DOHH2 (cell line): ENCODE results near the gene LARGE1.

Source experiments
- EZH2phosphoT487 ChIP-seq: fragments of 200-600 bp; sonication (generic); IDR thresholded peaks from 2 replicates; pipeline ENCODE4 v1.6.1; 2017; ENCODE audit warnings: borderline replicate concordance, mild to moderate bottlenecking, antibody characterized with exemption, low read length, moderate library complexity, mixed read lengths
- TF ChIP-seq, protein P1 (sequence below): fragments of 200-600 bp; sonication (generic); IDR thresholded peaks from one replicate; pipeline ENCODE4 v1.5.1; 2014; ENCODE audit warnings: antibody characterized with exemption, mild to moderate bottlenecking, low read depth, low read length; ENCODE audit not compliant: poor library complexity, severe bottlenecking

DNA sequence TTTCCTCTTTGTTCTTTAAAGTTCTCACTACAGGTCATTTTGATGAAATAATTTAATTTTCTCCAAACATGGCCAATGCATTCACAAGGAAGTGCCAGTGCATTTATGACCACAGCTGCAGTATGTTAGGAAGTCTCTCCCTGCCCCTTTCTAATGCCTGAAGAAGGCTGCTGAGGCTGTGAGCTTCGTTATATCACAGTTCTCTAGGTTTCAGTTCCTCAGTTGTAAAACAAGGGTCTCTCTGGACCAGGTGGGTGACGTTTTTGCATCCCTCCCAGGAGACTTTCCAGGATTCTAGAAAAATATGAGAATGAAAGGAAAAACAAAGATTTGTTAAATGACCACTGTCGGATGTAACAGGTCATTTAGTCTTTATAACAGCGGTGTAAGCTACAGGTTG, 171.6 kb downstream of the LARGE1 start:
- TF ChIP-seq, protein P1, sequence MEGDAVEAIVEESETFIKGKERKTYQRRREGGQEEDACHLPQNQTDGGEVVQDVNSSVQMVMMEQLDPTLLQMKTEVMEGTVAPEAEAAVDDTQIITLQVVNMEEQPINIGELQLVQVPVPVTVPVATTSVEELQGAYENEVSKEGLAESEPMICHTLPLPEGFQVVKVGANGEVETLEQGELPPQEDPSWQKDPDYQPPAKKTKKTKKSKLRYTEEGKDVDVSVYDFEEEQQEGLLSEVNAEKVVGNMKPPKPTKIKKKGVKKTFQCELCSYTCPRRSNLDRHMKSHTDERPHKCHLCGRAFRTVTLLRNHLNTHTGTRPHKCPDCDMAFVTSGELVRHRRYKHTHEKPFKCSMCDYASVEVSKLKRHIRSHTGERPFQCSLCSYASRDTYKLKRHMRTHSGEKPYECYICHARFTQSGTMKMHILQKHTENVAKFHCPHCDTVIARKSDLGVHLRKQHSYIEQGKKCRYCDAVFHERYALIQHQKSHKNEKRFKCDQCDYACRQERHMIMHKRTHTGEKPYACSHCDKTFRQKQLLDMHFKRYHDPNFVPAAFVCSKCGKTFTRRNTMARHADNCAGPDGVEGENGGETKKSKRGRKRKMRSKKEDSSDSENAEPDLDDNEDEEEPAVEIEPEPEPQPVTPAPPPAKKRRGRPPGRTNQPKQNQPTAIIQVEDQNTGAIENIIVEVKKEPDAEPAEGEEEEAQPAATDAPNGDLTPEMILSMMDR = no peak
- TF ChIP-seq EZH2phosphoT487 = no peak
